GM15510 (cell line): ENCODE measurements around the gene KRTAP5-3.

Experiments
- POLR2A ChIP-seq: IDR thresholded peaks from 3 replicates; pipeline ENCODE4 v1.6.1; 2011; ENCODE audit warnings: borderline replicate concordance; ENCODE audit not compliant: insufficient read length; ENCODE audit errors: extremely low read depth

Gene KRTAP5-3

GRCh38 chr11:1563697-1564534 is 44.3 kb downstream of the KRTAP5-3 start:
- no peak for TF ChIP-seq POLR2A

- TF ChIP-seq POLR2A: no peak
Measured at GRCh38 chr11:1563149-1563638, 45.1 kb downstream of the KRTAP5-3 start.

DNA sequence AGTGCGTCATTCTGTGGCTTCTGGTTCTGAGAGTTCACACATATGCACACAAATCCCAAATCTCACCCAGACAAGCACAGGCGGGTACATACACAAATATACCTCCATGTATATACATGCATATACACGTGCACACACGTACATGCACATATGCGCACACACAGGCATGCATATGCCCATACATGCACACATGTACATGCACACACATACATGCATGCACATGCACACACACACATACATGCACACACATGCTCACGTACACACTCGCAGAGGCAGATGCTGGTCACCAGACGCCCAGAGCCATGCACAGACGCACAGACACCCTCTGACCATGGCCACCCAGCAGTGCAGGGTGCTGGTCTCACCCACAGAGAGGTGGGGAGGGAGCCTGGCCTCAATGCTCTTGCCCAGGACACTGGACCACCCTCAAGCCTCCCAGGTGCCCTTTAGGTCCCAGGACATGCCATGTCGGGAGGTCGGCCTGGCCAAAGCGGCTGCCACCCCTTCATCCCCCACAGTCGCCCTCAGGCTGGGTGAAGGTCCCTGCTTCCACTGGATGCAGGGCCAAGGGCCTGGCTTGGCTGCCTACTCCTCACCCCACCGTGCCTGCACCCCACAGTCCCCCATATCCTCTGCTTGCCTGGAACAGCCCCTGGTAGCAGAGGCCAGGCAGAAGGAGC is 45.7 kb downstream of the KRTAP5-3 start:
- TF ChIP-seq POLR2A: no peak

- TF ChIP-seq POLR2A: no peak
Measured at GRCh38 chr11:1561955-1562354, 46.3 kb downstream of the KRTAP5-3 start.

- no peak for TF ChIP-seq POLR2A
Measured at GRCh38 chr11:1561266-1561665, 47.0 kb downstream of the KRTAP5-3 start.

- no peak for TF ChIP-seq POLR2A
Measured at GRCh38 chr11:1560649-1561251, 47.5 kb downstream of the KRTAP5-3 start.

DNA sequence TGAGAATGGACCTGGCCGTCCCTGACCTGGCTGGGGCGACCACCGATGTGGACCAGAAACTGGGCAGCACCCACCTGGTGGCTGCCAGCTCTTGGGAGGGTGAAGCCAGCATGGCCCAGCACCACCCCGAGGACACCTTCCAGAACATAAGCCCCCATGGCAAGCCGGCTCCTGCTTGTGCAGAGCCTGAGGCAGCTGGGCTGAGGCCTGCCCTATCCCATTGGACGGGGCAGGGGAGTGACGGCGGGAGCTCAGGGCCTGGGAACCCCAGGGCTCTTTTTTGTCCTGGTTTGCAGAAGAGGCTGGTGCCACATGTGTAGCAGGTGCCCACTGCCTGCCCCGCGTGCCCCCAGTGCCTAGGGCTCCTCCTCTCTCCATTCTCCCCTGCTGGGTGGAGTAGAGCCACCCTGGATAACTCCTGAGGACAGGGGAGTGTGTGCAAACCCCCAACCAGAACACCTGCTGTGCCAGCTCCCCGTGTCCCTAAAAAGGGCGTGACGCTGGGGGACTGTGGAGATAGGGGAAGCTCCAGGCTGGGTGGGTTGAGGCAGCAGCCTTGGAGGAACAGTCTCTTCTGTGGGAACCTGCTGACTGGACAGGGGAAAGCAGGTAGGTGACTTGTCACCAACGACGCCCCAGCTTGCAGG is 48.1 kb downstream of the KRTAP5-3 start:
- no peak for TF ChIP-seq POLR2A

- TF ChIP-seq POLR2A: no peak
Measured at GRCh38 chr11:1559111-1559951, 48.9 kb downstream of the KRTAP5-3 start.

- no peak for TF ChIP-seq POLR2A
Measured at GRCh38 chr11:1558775-1559110, 49.5 kb downstream of the KRTAP5-3 start.

DNA sequence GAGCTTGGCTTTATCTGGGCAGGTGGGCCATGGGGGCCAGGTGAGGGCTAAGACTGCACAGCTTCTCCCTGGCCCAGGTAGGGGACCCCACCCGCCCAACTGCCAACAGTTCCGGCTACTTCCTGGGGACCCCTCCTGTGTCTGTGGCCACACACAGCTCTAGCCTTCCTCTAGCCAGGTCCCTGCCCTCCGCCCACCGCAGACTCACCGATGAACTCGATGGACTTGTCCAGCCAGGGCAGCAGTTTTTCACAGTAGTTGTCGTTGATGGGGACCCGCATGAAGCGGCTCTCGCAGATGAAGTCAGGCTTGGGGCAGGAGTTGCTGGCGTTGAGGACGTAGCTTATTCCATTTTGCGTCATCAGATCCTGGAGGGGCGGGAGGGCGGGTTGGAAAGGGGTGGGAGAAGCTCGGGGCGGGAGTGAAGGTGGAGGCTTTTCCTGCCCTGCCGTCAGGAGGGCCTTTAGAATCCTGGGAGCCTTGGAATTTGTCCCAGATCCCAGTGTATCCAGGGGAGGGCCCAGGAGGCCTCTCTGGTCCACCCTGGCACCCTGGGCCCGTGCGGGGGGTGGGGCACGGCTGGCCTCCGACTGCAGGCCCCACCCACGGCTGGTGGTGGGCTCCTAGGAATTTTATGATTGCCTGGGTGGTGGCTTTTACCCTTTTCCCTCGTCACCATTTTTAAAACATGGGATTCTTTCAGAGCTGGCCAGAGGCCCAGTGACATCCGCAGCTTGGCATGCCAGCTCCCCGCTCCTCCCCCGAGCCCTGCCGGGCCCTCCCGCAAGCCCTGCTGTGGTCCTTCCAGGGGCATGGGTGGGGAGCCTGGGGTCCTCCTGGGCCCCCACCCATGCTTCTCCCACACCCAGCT is 50.1 kb downstream of the KRTAP5-3 start:
- no peak for TF ChIP-seq POLR2A
